ENCODE results near the gene KLHL5.

GRCh38 chr4:39104255-39104654, 42.2 kb downstream of the KLHL5 start:
- TF ChIP-seq CTCF (IDR thresholded peaks at IDR 0.05; ENCODE audit: borderline replicate concordance, extremely low read depth, low read length, poor library complexity, severe bottlenecking) = no peak
- TF ChIP-seq EZH2 (IDR thresholded peaks at IDR 0.05; ENCODE audit: borderline replicate concordance, low read depth, low read length, severe bottlenecking) = no peak

Data from DND-41 (cell line).